Memory B cell (primary cell): ENCODE measurements around the gene SCAMP2.
A peak's percentile ranks its signal among the peaks of the same experiment; 100 is the strongest.

ENCODE experiments used
- ATAC-seq: fragments of 150-1000 bp; cut with Tn5 transposase; 2 replicates; pipeline ENCODE4 v1.10.0; 2021; ENCODE audit warnings: low read depth, mild to moderate bottlenecking, moderate library complexity
- DNase-seq, 2 donors: peaks; one replicate each; pipeline ENCODE4 v3.0.0; 2022; ENCODE audit warnings: low spot score in 2 of 2
- H3K27ac Mint-ChIP-seq: one replicate; pipeline ENCODE4 v1.8.0; 2022; ENCODE audit warnings: mild to moderate bottlenecking, moderate library complexity, mixed read lengths
- H3K27me3 Mint-ChIP-seq: one replicate; pipeline ENCODE4 v1.8.0; 2022; ENCODE audit warnings: mixed read lengths
- H3K36me3 Mint-ChIP-seq: one replicate; pipeline ENCODE4 v1.8.0; 2022; ENCODE audit warnings: mild to moderate bottlenecking, mixed read lengths
- H3K4me1 Mint-ChIP-seq: one replicate; pipeline ENCODE4 v1.8.0; 2022; ENCODE audit warnings: mixed read lengths
- H3K4me3 Mint-ChIP-seq: one replicate; pipeline ENCODE4 v1.8.0; 2022; ENCODE audit warnings: mild to moderate bottlenecking, moderate library complexity, mixed read lengths
- H3K9me3 Mint-ChIP-seq: one replicate; pipeline ENCODE4 v1.8.0; 2022; ENCODE audit warnings: mixed read lengths

SCAMP2 gene

GRCh38 chr15:74843891-74844299 lies 29.3 kb downstream of the SCAMP2 start:
- no peak for ATAC-seq
- Mint-ChIP-seq H3K27ac (peak overlapping the region; percentile 94), H3K36me3 (peaks cover 7% of the 10 kb centered on the region), H3K27me3 (no peaks in the 10 kb centered on the region), H3K9me3 (no peaks in the 10 kb centered on the region), H3K4me1 (peaks cover 43% of the 10 kb centered on the region), H3K4me3 (no peak overlapping the region)
- DNase-seq: no peak

GRCh38 chr15:74843445-74843828 lies 29.7 kb downstream of the SCAMP2 start:
- ATAC-seq: no peak
- Mint-ChIP-seq H3K27ac (peak overlapping the region; percentile 94), H3K4me1 (peaks cover 44% of the 10 kb centered on the region), H3K4me3 (peak overlapping the region; percentile 91), H3K36me3 (peaks cover 7% of the 10 kb centered on the region), H3K9me3 (no peaks in the 10 kb centered on the region), H3K27me3 (no peaks in the 10 kb centered on the region)
- DNase-seq: no peak

DNA sequence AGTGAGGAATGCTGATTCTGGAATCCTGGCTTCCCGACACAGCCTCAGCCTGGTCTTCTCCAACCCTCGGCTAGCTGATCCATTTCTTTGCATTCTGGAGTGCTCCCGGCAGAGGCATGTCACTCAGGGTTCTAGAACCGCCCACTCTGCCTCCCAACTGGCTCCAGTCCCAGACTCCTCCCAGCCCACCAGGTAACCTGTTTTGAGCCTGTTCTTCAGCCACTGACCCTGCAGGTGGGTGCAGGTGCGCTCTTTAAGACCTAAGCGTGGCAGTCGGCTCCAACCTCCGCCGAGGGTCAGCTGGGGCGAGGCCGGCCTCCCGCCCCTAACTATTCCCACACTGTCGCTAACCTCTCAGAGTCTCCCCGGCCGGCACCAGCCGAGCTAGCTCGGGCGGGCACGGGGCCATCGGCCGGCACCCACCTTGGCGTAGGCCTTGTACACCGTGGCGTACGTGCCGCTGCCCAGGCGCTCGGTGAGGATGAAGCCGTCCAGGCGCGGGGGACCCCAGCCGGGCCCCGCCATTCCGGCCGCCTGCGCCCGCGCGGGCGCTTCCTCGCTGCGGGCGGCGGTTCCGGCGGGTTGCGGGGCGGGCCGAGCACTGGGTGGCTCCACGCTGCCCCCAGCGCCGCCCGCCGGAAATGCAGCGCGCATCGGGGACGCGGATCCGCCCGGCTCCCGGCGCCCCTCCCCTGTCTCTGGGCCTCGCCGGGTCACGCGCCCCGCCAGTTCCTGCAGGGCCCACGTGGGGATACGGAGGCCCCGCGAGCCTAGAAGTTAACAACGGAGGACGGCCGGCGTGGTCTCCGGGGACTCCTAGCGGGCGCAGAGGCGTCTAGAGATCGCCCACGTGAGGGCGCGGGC lies 30.4 kb downstream of the SCAMP2 start, which contains the start of gene ULK3:
TSS of gene ULK3 (minus strand) at position 576 of the 864 bp plus-strand sequence. CDS start at position 525, 51 bp downstream.
- DNase-seq: peak; percentile 94 to 97
- Mint-ChIP-seq H3K27ac (peak within 1 kb of the TSS; percentile 94), H3K36me3 (peaks cover 2% of the 10 kb centered on the region), H3K4me3 (peak within 1 kb of the TSS; percentile 91), H3K9me3 (no peaks in the 10 kb centered on the region), H3K27me3 (no peaks in the 10 kb centered on the region), H3K4me1 (peaks cover 44% of the 10 kb centered on the region)
- peak; percentile 91 for ATAC-seq

DNA sequence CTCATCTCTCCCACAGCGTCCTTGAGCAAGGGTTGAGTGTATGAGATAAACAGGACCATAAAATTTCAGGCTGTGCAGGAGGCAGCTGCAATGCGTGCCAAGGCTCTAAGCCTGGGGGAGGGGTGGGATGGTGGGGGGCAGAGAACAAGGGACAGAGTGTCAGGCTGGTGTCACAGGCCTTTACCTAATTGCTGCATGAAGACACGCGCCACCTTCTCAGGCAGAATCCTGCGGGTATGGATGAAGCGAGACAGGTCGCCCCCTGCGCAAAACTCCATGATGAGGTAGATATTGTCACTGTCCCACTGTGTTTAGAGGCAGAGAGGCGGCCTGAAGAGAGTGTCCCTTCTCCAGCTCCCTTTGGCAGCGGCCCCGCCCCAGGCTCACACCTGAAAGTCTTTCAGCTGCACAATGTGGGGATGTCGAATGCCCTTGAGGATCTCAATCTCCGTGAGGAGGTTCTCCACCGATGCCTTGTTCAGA lies 31.2 kb downstream of the SCAMP2 start:
- no peak for DNase-seq
- H3K36me3 Mint-ChIP-seq: no peaks in the 10 kb centered on the region
- H3K9me3 Mint-ChIP-seq: no peaks in the 10 kb centered on the region
- H3K4me3 Mint-ChIP-seq: peak overlapping the region; percentile 91
- ATAC-seq: no peak
- H3K4me1 Mint-ChIP-seq: peaks cover 44% of the 10 kb centered on the region
- no peaks in the 10 kb centered on the region for H3K27me3 Mint-ChIP-seq
- no peak overlapping the region for H3K27ac Mint-ChIP-seq

GRCh38 chr15:74840851-74841775 lies 32.1 kb downstream of the SCAMP2 start:
- H3K4me1 Mint-ChIP-seq: peaks cover 42% of the 10 kb centered on the region
- no peaks in the 10 kb centered on the region for H3K36me3 Mint-ChIP-seq
- H3K27me3 Mint-ChIP-seq: no peaks in the 10 kb centered on the region
- no peak overlapping the region for H3K4me3 Mint-ChIP-seq
- H3K9me3 Mint-ChIP-seq: no peaks in the 10 kb centered on the region
- no peak overlapping the region for H3K27ac Mint-ChIP-seq
- ATAC-seq (no peak), DNase-seq (no peak)

- Mint-ChIP-seq H3K36me3 (no peaks in the 10 kb centered on the region), H3K9me3 (no peaks in the 10 kb centered on the region), H3K4me3 (no peak overlapping the region), H3K27ac (no peak overlapping the region), H3K27me3 (no peaks in the 10 kb centered on the region), H3K4me1 (peaks cover 36% of the 10 kb centered on the region)
- ATAC-seq (no peak), DNase-seq (no peak)
These were observed 33.4 kb downstream of the SCAMP2 start for GRCh38 chr15:74839526-74840395.

GRCh38 chr15:74838746-74839525 lies 34.2 kb downstream of the SCAMP2 start:
- H3K4me1 Mint-ChIP-seq: peaks cover 29% of the 10 kb centered on the region
- no peak overlapping the region for H3K27ac Mint-ChIP-seq
- H3K27me3 Mint-ChIP-seq: no peaks in the 10 kb centered on the region
- DNase-seq (no peak), ATAC-seq (no peak)
- H3K36me3 Mint-ChIP-seq: no peaks in the 10 kb centered on the region
- H3K9me3 Mint-ChIP-seq: no peaks in the 10 kb centered on the region
- H3K4me3 Mint-ChIP-seq: no peak overlapping the region

GRCh38 chr15:74838137-74838516 lies 35.0 kb downstream of the SCAMP2 start:
- Mint-ChIP-seq H3K4me1 (peaks cover 27% of the 10 kb centered on the region), H3K27ac (no peak overlapping the region), H3K4me3 (no peak overlapping the region), H3K9me3 (no peaks in the 10 kb centered on the region), H3K27me3 (no peaks in the 10 kb centered on the region), H3K36me3 (no peaks in the 10 kb centered on the region)
- no peak for ATAC-seq
- no peak for DNase-seq

GRCh38 chr15:74837482-74838136 lies 35.6 kb downstream of the SCAMP2 start:
- peak overlapping the region; percentile 40 for H3K27ac Mint-ChIP-seq

GRCh38 chr15:74836846-74837245 lies 36.3 kb downstream of the SCAMP2 start:
- Mint-ChIP-seq H3K4me3 (no peak overlapping the region), H3K9me3 (no peaks in the 10 kb centered on the region), H3K27ac (peak overlapping the region; percentile 40), H3K27me3 (no peaks in the 10 kb centered on the region), H3K36me3 (no peaks in the 10 kb centered on the region), H3K4me1 (peaks cover 25% of the 10 kb centered on the region)
- ATAC-seq: no peak
- no peak for DNase-seq

More at GRCh38 chr15:74837482-74838136, 35.6 kb downstream of the SCAMP2 start:
- H3K9me3 Mint-ChIP-seq: no peaks in the 10 kb centered on the region
- no peak for DNase-seq
- no peaks in the 10 kb centered on the region for H3K27me3 Mint-ChIP-seq
- H3K4me1 Mint-ChIP-seq: peaks cover 31% of the 10 kb centered on the region
- ATAC-seq: no peak
- no peak overlapping the region for H3K4me3 Mint-ChIP-seq
- H3K36me3 Mint-ChIP-seq: no peaks in the 10 kb centered on the region

GRCh38 chr15:74835312-74835823 lies 37.8 kb downstream of the SCAMP2 start:
- no peaks in the 10 kb centered on the region for H3K27me3 Mint-ChIP-seq
- no peaks in the 10 kb centered on the region for H3K9me3 Mint-ChIP-seq
- no peak overlapping the region for H3K4me3 Mint-ChIP-seq
- DNase-seq (peak; percentile 32 to 53), ATAC-seq (peak; percentile 60)
- H3K4me1 Mint-ChIP-seq: peaks cover 12% of the 10 kb centered on the region
- no peak overlapping the region for H3K27ac Mint-ChIP-seq
- no peaks in the 10 kb centered on the region for H3K36me3 Mint-ChIP-seq

DNA sequence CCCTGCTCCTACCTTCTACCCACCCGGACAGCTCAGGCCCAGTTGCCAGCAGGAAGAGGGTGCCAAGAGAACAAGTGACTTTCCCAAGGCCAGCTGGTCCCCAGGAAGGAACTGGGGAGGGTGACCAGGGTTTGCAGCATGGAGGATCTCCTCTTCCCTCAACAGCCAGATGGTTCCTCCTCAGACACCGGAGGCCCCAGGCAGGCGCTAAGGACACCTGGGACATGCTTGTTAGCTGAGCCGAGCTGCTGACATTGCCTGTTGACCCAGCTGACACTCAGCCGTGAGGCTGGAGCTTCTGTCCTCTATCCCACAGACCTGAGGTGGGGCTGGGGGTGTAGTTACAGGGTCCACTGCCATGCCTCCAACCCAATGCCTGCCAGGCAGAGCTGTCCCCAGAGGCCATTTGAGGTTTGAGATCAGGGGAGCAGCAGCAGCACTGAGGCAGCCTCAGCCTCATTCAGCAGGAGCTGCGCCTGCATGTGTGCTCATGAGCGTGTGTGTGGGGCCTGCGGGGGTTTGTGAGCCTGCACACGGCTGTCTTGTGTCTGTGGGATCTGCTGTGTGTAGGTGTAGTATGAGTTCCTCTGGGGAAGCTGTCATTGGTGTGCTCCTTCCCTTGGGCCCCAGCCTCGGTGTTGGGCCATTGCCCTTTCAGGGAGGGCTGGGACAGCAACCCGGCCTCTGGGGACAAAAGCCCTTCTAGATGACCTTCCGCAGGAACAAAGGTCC lies 39.6 kb downstream of the SCAMP2 start:
- DNase-seq (no peak), ATAC-seq (no peak)
- no peak overlapping the region for H3K27ac Mint-ChIP-seq
- H3K9me3 Mint-ChIP-seq: no peaks in the 10 kb centered on the region
- peaks cover 8% of the 10 kb centered on the region for H3K4me1 Mint-ChIP-seq
- no peak overlapping the region for H3K4me3 Mint-ChIP-seq
- H3K27me3 Mint-ChIP-seq: no peaks in the 10 kb centered on the region
- no peaks in the 10 kb centered on the region for H3K36me3 Mint-ChIP-seq
